Metanephros (tissue), 2 donors: ENCODE measurements around the gene ZNF268. TPM values are rescaled to one million over a fixed set of nuclear protein-coding genes. Genes with fewer than 3 reads are reported as not detected.

Experiments used
- small RNA-seq: library from RNA; depleted of rRNA; stranded (forward); fragments of <200 nt; gene quantifications from one replicate; pipeline ENCODE3, GENCODE V24; 2014; ENCODE audit warnings: low replicate concordance
- total RNA-seq: library from RNA; depleted of rRNA; stranded (reverse); fragments of >200 nt; gene quantifications from one replicate; pipeline ENCODE4 v1.2.3, GENCODE V29; 2014

The ZNF268 gene
- total RNA-seq: 53.6 TPM

DNA sequence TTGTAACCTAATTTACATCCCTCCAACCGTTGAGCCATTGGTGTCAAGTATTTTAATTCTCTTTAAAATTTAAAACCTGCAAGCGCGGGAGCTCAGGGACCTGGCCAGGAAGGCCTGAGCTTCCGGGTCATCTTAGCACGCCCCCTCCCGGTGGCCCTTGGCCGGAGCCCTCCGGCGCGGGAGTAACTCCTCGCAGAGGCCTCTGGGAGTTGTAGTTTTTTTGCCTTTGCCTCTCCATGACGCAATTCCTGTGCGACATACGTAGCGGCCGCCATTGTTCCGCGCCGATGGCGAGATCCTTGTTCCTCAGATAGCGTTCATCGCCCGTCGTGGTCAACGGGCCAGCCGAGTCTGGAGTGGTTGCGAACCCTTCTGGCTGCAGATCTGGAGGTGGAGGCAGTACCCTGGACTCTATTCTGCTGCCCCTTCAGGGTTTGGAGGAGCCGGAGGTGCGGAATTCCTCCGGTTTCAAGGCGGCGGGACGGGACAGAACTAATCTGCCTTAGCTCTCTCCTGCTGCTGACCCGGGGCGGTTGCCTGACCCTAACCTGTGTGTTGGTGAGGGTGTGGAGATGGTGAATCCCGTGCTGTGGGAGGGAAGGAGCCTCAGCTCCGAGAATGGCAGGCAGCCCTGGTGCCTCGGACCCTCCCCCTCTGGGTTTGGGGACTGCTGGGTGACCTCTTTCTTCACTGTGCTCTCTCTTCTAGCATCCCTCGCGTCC lies at the start of gene ZNF268:
Gene ZNF268, plus strand, starts transcription at position 258 of the 722 bp plus-strand sequence. CDS start 503 bp downstream, outside the sequence.

DNA sequence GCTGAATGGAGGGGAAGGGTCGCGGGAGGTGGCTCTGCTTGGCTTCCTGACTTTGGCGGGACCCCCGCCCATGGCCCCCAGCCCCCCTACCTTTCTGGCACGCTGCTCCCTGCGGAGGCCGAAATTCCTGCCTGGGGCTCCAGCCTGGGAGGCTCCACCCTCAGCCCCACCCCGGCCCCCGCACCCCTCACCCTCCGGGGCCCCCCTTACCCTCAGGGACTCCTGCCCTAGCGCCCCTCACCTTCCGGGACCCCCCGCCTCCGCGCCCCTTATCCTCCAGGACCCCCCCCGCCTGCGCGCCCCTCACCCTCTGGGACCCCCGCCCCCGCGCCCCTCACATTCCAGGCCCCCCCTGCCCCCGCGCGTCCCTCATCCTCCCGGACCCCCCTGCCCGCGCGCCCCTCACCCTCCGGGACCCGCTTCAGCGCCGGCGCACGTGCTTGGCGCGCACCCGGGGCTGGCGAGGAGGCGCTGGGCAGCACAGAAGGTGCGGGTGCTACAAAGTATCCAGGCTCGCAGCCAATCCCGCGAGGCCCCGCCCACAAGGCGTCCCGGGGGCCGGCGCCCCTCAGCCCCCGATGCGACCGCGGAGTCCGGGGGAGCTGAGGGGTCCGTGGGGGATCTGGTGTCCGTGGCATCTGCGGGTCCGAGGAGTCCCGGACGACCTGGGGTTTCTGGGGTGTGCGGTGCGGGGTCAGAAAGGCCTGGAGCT lies 54.3 kb downstream of the ZNF268 start, which contains the start of gene ANHX:
Gene ANHX, minus strand, starts transcription at position 477 of the 712 bp plus-strand sequence. CDS start 1,521 bp downstream, outside the sequence.

Small RNA genes lying within 50 kb of the gene (small RNA-seq; reads per million reads assigned to genes)
- gene RF00019 (not detected), gene RNU6-717P (not detected)

Other genes starting within 250 kb of the ZNF268 start
- gene ZNF605, start 225.2 kb upstream of the ZNF268 start, total RNA-seq: 18.9 TPM
- gene ZNF26, start 195.1 kb upstream of the ZNF268 start, total RNA-seq: 24.6 TPM
- 55.1 TPM for gene ZNF84, start 144.0 kb upstream of the ZNF268 start, total RNA-seq
- gene ZNF140, start 100.6 kb upstream of the ZNF268 start, total RNA-seq: 23.3 TPM
- gene ZNF891, start 51.2 kb upstream of the ZNF268 start, total RNA-seq: 4.4 TPM
- 31.8 TPM for gene ZNF10, start 50.9 kb upstream of the ZNF268 start, total RNA-seq
- not detected for gene ANHX, start 54.4 kb downstream of the ZNF268 start, total RNA-seq